Psoas muscle (tissue), 8 donors: Measurements from ENCODE around the gene CFB. TPM values are rescaled to one million over a fixed set of nuclear protein-coding genes. Genes with fewer than 3 reads are reported as not detected.

Experiments
- ATAC-seq, 4 donors: fragments of 200-7000 bp; cut with Tn5 transposase; one replicate each; pipeline ENCODE4 v1.9.1; 2020; ENCODE audit warnings: moderate library complexity in 3 of 4, mild to moderate bottlenecking in 2 of 4
- DNase-seq, 2 donors: peaks; one replicate each; pipeline ENCODE4 v3.0.0-alpha.2; 2020
- H3K27ac ChIP-seq: fragments of 200-600 bp; one replicate; pipeline ENCODE4 v1.8.0; 2022
- H3K27me3 ChIP-seq, 3 donors: fragments of 200-600 bp in 1 of 3; one replicate each; pipeline versions ENCODE4 v1.6.1 to v1.8.0; 2013 to 2022; ENCODE audit warnings: low read length in 2 of 3, mild to moderate bottlenecking in 2 of 3, moderate library complexity in 1 of 3; ENCODE audit not compliant: insufficient read depth in 3 of 3
- H3K36me3 ChIP-seq, 2 donors: fragments of 200-600 bp in 1 of 2; one replicate each; pipeline versions ENCODE4 v1.6.1 to v1.8.0; 2013 to 2022; ENCODE audit warnings: low read depth in 1 of 2, mild to moderate bottlenecking in 1 of 2, moderate library complexity in 1 of 2; ENCODE audit not compliant: insufficient read depth in 1 of 2
- H3K4me1 ChIP-seq: fragments of 200-600 bp; one replicate; pipeline ENCODE4 v1.8.0; 2022
- H3K4me3 ChIP-seq: fragments of 200-600 bp; one replicate; pipeline ENCODE4 v1.8.0; 2022; ENCODE audit warnings: mild to moderate bottlenecking
- H3K9me3 ChIP-seq: fragments of 200-600 bp; one replicate; pipeline ENCODE4 v1.8.0; 2022
- WGBS, 3 donors: extraction: QIAGEN DNeasy Blood & Tissue Kit; methylation state at CpG; one replicate each; pipeline versions ENCODE4 v1.1.6 to v1.1.7; 2013; 5-methylcytosine and 5-hydroxymethylcytosine counted together
- intact Hi-C, 2 donors: fragments of 100-400 bp; cut with DNase I; formaldehyde crosslinking; loops; one replicate each; pipeline versions ENCODE4 v1.11.0 to v1.14.2; 2022
- polyA plus RNA-seq, 3 donors: library from polyadenylated mRNA; stranded (reverse); fragments of 200-250 nt; gene quantifications; one replicate each; pipeline ENCODE4 v1.2.3, GENCODE V29; 2013
- total RNA-seq, 4 donors: library from RNA; stranded (reverse); fragmentation: NEBNext Ultra II Directional in 2 of 4; extraction: Animal tissue kit (Norgen Biotek cat#: 25700) in 2 of 4; gene quantifications; one replicate each; pipeline versions ENCODE4 v1.2.1 to v1.2.4, GENCODE V29; 2021 to 2023
- TF ChIP-seq, protein P1 (sequence below): fragments of 200-600 bp; IDR thresholded peaks from one replicate; pipeline ENCODE4 v1.8.0; 2022; ENCODE audit warnings: antibody characterized with exemption
- donor health status: healthy with polysubstance abuse.
- donor health status: DM: no; HTN: no; CAD: no; lungs with moderate emphysema.
- donor health status: Bipolar disorder and iron deficiency.
- donor health status: healthy.
- donor health status: DM: yes; HTN: yes; CAD: no.
- donor health status: DM: no; HTN: no; CAD: no.
- donor health status: DM: no; HTN: no; CAD: no.
- donor health status: DM: yes; HTN: yes; CAD: no.

The CFB gene
- total and polyA plus RNA-seq, 7 donors, result 1.6 to 5.8 (median 2.5) TPM

GRCh38 chr6:31911826-31912585 is 33.9 kb upstream of the CFB start:
- 46 to 57% (median 52%) methylated on average over 11 of the region's 11 CpGs for WGBS, 3 donors
- DNase-seq (no peak), ATAC-seq (no peak)
- TF ChIP-seq, protein P1, sequence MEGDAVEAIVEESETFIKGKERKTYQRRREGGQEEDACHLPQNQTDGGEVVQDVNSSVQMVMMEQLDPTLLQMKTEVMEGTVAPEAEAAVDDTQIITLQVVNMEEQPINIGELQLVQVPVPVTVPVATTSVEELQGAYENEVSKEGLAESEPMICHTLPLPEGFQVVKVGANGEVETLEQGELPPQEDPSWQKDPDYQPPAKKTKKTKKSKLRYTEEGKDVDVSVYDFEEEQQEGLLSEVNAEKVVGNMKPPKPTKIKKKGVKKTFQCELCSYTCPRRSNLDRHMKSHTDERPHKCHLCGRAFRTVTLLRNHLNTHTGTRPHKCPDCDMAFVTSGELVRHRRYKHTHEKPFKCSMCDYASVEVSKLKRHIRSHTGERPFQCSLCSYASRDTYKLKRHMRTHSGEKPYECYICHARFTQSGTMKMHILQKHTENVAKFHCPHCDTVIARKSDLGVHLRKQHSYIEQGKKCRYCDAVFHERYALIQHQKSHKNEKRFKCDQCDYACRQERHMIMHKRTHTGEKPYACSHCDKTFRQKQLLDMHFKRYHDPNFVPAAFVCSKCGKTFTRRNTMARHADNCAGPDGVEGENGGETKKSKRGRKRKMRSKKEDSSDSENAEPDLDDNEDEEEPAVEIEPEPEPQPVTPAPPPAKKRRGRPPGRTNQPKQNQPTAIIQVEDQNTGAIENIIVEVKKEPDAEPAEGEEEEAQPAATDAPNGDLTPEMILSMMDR, result no peak
- intact Hi-C loops, result no loop called here
- Histone ChIP-seq H3K27ac (no peak overlapping the region), H3K36me3 (no peaks in the 10 kb centered on the region), H3K4me3 (no peak overlapping the region), H3K9me3 (no peaks in the 10 kb centered on the region), H3K4me1 (no peaks in the 10 kb centered on the region), H3K27me3 (peaks cover 0 to 8% (median 0%) of the 10 kb centered on the region in 3 donors)

DNA sequence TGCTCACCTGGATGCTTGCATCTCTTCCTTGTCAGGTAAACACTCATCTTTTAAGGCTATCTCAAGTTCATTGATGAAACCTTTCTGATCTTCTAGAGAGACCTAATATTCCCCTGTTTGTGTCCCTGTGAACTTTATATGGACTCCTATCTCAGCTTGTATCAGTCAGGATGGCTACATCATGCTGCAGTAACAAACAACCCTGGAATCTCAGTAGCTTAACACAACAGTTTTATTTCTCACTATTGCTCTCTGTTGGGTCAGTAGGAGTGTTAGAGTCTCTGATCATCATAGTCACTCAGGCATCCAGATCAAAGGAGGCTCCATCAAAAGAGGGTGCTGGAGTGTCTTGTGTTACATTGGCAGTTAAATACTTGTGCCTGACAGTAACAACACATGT is 30.5 kb upstream of the CFB start:
- TF ChIP-seq, protein P1, result no peak
- H3K4me3 ChIP-seq, result no peak overlapping the region
- H3K27me3 ChIP-seq, result peaks cover 0 to 8% (median 0%) of the 10 kb centered on the region in 3 donors
- no peak for DNase-seq
- no peaks in the 10 kb centered on the region for H3K9me3 ChIP-seq
- H3K36me3 ChIP-seq, result no peaks in the 10 kb centered on the region
- intact Hi-C loops, result no loop called here
- no peak overlapping the region for H3K27ac ChIP-seq
- no peak for ATAC-seq
- no peaks in the 10 kb centered on the region for H3K4me1 ChIP-seq

DNA sequence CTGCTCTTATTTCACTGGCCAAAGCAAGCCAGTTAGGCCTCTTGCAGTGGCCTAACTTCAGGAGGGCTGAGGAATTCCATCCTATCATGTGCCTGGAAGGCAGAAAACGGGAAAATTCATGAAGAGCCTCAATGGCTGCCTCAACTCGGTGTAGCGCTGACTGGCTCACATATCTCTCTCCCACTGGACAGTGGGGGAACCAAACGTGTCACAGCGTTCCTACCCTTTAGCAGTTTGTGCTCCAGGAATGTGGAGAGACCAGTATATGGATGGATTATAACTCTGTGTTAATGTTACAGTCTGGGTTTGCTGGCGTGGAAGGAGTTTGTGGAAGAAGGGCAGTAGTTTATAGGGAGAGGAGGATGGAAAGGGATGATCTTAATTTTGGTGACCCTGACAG is 30.1 kb upstream of the CFB start:
- intact Hi-C loops, result no loop called here
- no peak for DNase-seq
- H3K4me1 ChIP-seq, result no peaks in the 10 kb centered on the region
- no peaks in the 10 kb centered on the region for H3K36me3 ChIP-seq
- TF ChIP-seq, protein P1, result no peak
- 78 to 85% (median 82%) methylated on average over 6 of the region's 6 CpGs for WGBS, 3 donors
- ATAC-seq, result no peak
- no peaks in the 10 kb centered on the region for H3K9me3 ChIP-seq
- H3K4me3 ChIP-seq, result no peak overlapping the region
- peaks cover 0 to 8% (median 0%) of the 10 kb centered on the region in 3 donors for H3K27me3 ChIP-seq
- no peak overlapping the region for H3K27ac ChIP-seq

DNA sequence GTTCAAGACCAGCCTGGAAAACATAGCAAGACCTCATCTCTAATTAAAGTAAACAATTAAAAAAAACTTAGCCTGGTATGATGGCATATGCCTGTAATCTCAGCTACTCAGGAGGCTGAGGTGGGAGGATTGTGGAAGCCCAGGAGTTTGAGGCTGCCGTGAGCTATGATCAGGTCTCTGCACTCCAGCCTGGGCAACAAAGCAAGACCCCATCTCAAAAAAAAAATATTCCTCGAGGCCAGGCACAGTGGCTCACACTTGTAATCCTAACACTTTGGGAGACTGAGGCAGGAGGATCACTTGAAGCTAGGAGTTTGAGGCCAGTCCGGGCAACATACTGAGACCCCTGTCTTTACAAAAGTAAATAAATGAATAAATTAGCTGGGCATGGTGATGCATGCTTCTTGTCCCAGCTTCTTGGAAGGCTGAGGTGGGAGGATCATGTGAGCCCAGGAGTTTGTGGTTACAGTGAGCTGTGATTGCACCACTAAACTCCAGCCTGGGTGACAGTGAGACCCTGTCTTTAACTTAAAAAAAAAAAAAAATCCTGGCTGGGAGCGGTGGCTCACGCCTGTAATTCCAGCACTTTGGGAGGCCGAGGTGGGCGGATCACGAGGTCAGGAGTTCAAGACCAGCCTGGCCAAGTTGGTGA is 27.7 kb upstream of the CFB start:
- WGBS, 3 donors, result 74 to 83% (median 82%) methylated on average over 8 of the region's 8 CpGs
- no peaks in the 10 kb centered on the region for H3K9me3 ChIP-seq
- no peaks in the 10 kb centered on the region for H3K36me3 ChIP-seq
- H3K27ac ChIP-seq, result no peak overlapping the region
- intact Hi-C loops, result no loop called here
- H3K27me3 ChIP-seq, result peaks cover 0 to 3% (median 0%) of the 10 kb centered on the region in 3 donors
- no peak overlapping the region for H3K4me3 ChIP-seq
- TF ChIP-seq, protein P1, result no peak
- no peak for ATAC-seq
- no peak for DNase-seq
- no peaks in the 10 kb centered on the region for H3K4me1 ChIP-seq
